HG02798 (cell line): ENCODE measurements around the gene MLH1.

Experiments used
- ATAC-seq: cut with Tn5 transposase; IDR thresholded peaks from one replicate; pipeline ENCODE4 v1.9.1; 2021; ENCODE audit warnings: mild to moderate bottlenecking; ENCODE audit not compliant: unreplicated experiment, poor library complexity

Gene MLH1

DNA sequence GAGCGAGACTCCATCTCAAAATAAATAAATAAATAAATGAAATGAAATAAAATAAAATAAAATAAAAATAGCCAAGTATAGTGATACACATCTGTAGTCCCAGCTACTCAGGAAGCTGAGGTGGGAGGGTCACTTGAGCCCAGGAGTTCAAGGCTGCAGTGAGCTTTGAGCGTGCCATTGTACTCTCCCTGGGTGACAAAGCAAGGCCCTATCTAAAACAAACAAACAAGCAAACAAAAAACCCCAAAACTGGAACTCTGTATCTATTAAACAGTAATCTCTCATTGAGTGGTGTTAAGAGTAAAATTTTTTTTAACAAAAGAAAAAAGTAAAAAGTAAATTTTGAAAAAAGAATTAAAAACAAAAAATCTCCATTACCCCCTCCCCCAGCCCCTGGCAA lies 21.2 kb upstream of the MLH1 start:
- ATAC-seq, result no peak

DNA sequence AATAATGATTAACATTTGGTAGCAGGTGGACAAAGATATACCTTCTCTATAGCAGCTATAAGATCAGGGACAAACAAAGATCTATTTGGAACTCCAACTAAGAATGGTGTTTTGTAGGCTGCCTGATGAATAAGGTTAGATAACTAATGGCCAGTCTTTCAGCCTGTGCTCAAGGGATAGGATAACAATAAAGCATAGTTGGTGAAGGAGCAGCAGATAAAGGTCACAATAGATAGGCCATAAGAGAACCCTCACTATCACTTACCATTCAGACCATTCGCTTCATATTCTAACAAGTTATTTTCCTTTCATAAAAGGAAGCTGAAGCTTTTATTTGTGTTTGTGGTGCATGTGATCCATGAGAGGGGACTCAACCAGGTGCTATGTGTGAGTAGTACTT lies 20.2 kb upstream of the MLH1 start:
- ATAC-seq, result no peak

- no peak for ATAC-seq
Measured at GRCh38 chr3:36981006-36981405, 12.3 kb upstream of the MLH1 start.

- ATAC-seq, result no peak
Measured at GRCh38 chr3:36988356-36988755, 5.0 kb upstream of the MLH1 start.

DNA sequence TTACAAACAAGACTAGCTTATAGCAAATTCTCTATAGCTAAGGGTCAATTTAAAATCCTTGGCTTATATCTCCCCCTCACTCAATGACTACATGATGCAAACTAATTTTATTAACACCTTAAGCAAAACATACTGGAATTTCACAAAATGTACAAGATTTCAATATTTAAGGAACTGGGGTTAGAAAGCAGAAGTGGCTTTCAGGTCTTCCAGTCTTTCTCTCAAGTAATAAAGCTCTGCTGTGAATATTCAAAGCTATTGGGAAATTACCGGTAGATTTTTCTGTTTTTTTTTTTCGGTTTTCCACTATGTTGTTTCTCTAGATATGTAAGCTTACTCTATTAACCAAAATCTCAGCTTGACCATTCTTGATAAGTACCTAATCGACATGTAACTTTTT lies 4.3 kb upstream of the MLH1 start:
- no peak for ATAC-seq

GRCh38 chr3:36989568-36989967 lies 3.8 kb upstream of the MLH1 start:
- no peak for ATAC-seq

- ATAC-seq, result no peak
Measured at GRCh38 chr3:36991147-36991546, 2.2 kb upstream of the MLH1 start.

DNA sequence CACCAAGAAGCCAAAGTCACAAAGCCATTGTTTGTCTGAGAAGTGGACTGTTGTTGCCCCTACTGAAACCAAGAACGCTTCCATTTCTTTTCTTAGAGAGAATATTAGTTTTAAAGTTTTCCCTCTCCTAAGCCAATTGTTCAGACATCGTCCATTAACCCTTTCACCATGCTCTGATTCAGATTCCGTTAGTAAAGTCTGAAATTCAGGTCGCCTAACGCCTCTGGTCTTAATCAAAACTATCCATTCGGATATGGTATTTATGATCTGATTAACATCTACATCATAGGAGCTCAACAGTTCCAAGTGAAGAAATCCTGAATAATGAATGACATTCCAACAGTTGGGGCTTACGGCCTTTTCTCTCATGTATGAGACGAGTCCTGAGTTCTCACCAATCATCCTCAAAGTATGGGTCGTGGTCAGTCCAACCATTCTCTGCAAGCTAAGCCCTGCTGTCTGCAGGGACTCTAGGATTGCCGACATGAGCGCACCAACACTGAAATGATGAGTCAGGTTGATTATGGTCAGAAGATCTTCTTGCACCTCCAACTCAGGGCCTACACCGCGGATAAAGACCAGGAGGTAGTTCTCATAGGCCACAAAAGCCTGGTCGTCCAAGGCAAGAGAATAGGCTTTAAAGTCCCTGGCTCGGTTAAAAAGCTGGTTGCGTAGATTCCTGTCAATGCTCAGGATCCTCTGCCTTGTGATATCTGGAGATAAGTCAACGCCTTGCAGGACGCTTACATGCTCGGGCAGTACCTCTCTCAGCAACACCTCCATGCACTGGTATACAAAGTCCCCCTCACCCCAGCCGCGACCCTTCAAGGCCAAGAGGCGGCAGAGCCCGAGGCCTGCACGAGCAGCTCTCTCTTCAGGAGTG lies 1.2 kb upstream of the MLH1 start:
- no peak for ATAC-seq

GRCh38 chr3:36992806-36993325 lies 452 bp upstream of the MLH1 start, which contains the start of gene EPM2AIP1:
EPM2AIP1 (minus strand) TSS chr3:36993131; CDS start chr3:36993077, 54 bp downstream.
- ATAC-seq, result peak; percentile 88

GRCh38 chr3:37014620-37015019 lies 21.3 kb downstream of the MLH1 start:
- ATAC-seq, result no peak

DNA sequence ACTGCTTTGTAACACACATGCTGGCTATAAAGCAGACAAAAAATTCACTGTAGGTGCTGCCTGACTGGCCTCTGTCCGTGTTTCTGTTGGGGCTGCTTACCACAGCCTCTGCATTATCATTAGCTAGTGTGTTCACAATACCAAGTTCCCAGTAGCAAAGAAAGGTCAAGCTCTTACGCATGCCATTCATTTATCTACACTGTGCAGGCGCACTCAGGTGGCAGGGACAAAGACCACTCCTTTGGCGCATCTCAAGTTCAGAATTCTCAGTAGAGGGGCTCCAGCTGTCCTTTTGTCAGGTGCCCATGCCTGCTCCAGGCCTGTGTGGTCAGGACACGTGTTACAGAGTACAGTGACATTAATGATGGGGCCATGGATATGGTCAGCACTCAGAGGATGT lies 22.3 kb downstream of the MLH1 start:
- ATAC-seq, result no peak

GRCh38 chr3:37016903-37017302 lies 23.6 kb downstream of the MLH1 start:
- ATAC-seq, result no peak

DNA sequence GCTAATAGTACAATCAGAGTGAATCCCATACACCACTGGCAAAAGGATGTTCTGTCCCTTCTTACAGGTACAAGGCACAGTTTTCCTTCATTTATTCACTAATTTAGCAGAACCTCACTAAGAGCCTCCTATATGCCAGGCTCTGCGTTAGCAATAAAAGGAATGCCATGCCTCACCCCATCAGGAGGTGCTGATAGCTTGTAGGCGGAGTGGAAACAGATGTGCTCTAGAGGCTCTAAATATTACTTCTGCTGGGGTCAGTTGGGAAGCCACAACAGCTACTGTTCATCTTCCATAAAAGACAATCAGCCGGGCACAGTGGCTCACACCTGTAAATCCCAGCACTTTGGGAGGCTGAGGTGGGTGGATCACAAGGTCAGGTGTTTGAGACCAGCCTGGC lies 24.4 kb downstream of the MLH1 start:
- ATAC-seq, result no peak

DNA sequence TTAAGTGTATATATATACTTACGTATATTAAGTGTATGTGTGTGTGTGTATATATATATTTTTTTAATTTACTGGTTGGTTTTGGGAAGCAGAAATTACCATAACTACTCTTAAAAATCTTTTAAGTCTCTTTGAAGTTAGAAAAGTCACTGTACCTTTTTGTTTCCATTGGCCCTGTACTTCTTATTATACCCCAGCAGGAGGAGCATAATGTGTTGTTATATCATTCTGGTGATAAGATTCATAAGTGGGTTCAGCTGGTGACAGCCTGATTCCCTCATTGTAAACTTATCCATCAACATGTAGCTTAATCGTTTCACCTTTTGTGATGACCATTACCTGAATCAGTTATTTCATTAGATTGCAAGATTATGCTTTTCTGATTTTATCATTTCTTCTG lies 30.8 kb downstream of the MLH1 start:
- ATAC-seq, result no peak

GRCh38 chr3:37024820-37025405 lies 31.6 kb downstream of the MLH1 start:
- no peak for ATAC-seq

DNA sequence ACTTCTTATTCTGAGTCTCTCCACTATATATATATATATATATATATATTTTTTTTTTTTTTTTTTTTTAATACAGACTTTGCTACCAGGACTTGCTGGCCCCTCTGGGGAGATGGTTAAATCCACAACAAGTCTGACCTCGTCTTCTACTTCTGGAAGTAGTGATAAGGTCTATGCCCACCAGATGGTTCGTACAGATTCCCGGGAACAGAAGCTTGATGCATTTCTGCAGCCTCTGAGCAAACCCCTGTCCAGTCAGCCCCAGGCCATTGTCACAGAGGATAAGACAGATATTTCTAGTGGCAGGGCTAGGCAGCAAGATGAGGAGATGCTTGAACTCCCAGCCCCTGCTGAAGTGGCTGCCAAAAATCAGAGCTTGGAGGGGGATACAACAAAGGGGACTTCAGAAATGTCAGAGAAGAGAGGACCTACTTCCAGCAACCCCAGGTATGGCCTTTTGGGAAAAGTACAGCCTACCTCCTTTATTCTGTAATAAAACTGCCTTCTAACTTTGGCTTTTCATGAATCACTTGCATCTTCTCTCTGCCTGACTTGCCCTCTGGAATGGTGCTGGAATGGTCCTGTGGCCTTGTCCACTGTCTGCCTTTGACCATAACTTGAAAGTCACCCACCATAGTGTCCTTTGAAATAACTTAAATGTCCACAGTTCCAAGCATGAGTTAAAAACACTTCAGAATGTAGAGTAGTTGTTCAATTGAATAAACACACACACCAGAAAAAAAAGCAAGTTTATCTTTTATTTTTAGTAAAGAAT lies 32.4 kb downstream of the MLH1 start:
- ATAC-seq, result no peak

DNA sequence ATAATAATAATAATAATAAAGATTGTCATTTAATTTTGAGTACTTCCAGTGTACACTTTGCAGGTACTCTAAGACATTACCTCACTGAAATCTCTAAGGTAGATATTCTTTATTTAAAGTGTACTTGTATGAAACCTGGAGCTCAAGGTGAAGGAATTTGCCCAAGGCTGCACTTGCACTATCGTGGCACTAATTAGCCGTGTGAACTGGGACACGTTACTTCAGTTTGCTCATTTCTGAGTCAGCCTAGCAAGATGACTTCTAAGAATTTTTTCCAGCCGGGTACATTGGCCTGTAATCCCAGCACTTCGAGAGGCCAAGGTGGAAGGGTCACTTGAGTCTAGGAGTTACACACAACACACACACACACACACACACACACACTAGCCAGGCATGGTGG lies 33.5 kb downstream of the MLH1 start:
- ATAC-seq, result no peak

DNA sequence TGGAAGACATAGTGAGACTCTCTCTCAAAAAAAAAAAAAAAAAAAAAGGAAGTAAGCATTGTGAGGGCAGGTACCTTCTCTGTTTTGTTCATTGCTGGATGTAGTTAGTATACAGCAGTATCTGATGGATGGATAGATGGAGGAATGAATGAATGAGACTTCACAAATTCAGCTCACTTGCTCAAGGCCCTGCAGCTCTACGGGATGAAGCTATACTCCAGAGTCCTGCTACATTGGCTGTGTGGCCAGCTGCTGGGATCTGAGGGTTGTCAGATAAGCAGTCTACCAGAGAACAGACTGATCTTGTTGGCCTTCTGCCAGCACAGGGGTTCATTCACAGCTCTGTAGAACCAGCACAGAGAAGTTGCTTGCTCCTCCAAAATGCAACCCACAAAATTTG lies 35.0 kb downstream of the MLH1 start:
- no peak for ATAC-seq

DNA sequence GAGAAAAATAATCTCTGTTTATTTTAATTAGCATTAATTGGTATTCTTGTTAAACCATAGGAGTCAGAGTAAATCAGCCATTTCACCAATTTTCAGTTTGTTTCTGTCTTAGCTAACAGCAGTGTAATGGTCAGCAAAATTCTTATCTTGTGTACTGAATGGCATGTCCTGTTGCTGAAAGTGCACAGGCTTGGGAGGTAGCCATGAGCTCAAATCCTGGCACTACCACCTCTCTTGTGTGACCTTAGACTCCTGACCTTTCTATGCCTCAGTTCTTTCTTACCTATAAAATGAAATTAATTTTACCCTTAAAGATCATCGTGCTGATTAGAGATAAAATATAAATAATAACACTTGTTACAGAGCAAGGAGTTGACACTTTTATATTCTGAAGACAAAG lies 35.8 kb downstream of the MLH1 start:
- no peak for ATAC-seq

DNA sequence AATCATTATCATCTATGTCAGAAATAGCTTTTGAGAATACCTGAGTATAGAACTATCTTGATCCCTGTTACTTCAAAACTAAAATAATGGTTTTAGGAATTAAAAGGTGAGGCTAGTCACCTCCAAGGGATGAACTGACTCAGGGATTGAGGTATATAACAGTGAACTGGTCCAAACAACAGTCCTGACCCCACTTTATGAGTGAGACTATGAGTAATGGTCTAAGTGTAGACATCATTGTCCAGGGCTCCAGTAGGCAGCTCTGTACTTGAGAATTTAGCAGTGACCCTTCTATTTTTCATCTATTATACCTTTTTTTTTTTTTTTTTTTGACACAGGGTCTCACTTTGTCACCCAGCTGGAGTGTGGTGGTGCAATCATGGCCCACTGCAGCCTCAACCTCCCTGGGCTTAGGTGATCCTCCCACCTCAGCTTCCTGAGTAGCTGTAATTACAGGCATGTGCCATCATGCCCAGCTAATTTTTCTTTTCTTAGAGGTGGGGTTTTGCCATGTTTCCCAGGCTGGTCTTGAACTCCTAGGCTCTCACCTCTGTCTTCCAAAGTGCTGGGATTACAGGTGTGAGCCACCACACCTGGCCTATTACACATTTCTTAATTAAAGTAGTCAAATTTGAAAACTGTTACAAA lies 36.3 kb downstream of the MLH1 start:
- no peak for ATAC-seq
